ENCODE data around the gene ITGA7. TPM values are rescaled to one million over a fixed set of nuclear protein-coding genes. Genes with fewer than 3 reads are reported as not detected.

The ITGA7 gene
- total RNA-seq, 2 experiments from 2014 or later: 3.1 TPM

GRCh38 chr12:55671746-55672145 lies 36.0 kb downstream of the ITGA7 start:
- Mint-ChIP-seq H3K9me3 (no peaks in the 10 kb centered on the region), H3K36me3 (ENCODE audit: low read depth) (no peaks in the 10 kb centered on the region), H3K4me1 (no peaks in the 10 kb centered on the region), H3K4me3 (no peak overlapping the region), H3K27me3 (peaks cover 6% of the 10 kb centered on the region), H3K27ac (no peak overlapping the region)
- CTCF ChIA-PET: interaction anchor here (1.2 kb wide), 1 partner anchor 15 kb away, joined by 4 read pairs; no protein-coding TSS in a partner anchor
- POLR2A ChIA-PET: interaction anchor here (0.7 kb wide), 1 partner anchor 1068 kb away, joined by 3 read pairs; no protein-coding TSS in a partner anchor
- no peak for DNase-seq

- CTCF ChIA-PET: interaction anchor here (1.0 kb wide), 1 partner anchor 24 kb away, joined by 4 read pairs; no protein-coding TSS in a partner anchor
- Mint-ChIP-seq H3K27ac (no peak overlapping the region), H3K27me3 (peaks cover 6% of the 10 kb centered on the region)
Measured at GRCh38 chr12:55670276-55670675, 37.4 kb downstream of the ITGA7 start.

GRCh38 chr12:55666508-55666907 lies 41.2 kb downstream of the ITGA7 start:
- Mint-ChIP-seq H3K4me3 (no peak overlapping the region), H3K9me3 (no peaks in the 10 kb centered on the region), H3K4me1 (no peaks in the 10 kb centered on the region), H3K36me3 (ENCODE audit: low read depth) (no peaks in the 10 kb centered on the region), H3K27me3 (peaks cover 10% of the 10 kb centered on the region), H3K27ac (no peak overlapping the region)
- POLR2A ChIA-PET: no interaction called here
- CTCF ChIA-PET: interaction anchor here (0.6 to 1.6 kb wide), 2 partner anchors 11 to 20 kb away, joined by 3 read pairs; no protein-coding TSS in a partner anchor
- DNase-seq: no peak

More at GRCh38 chr12:55670276-55670675, 37.4 kb downstream of the ITGA7 start:
- DNase-seq: no peak
- POLR2A ChIA-PET: no interaction called here
- Mint-ChIP-seq H3K9me3 (no peaks in the 10 kb centered on the region), H3K36me3 (ENCODE audit: low read depth) (no peaks in the 10 kb centered on the region), H3K4me3 (no peak overlapping the region), H3K4me1 (no peaks in the 10 kb centered on the region)

GRCh38 chr12:55664826-55665225 lies 42.9 kb downstream of the ITGA7 start:
- no peaks in the 10 kb centered on the region for H3K9me3 Mint-ChIP-seq
- peaks cover 15% of the 10 kb centered on the region for H3K27me3 Mint-ChIP-seq
- no peak overlapping the region for H3K27ac Mint-ChIP-seq
- POLR2A ChIA-PET: no interaction called here
- no peak overlapping the region for H3K4me3 Mint-ChIP-seq
- no peak for DNase-seq
- H3K36me3 Mint-ChIP-seq (ENCODE audit: low read depth): no peaks in the 10 kb centered on the region
- H3K4me1 Mint-ChIP-seq: no peaks in the 10 kb centered on the region
- CTCF ChIA-PET: interaction anchor here (1.3 to 1.6 kb wide), 2 partner anchors 9 to 18 kb away, joined by 3 read pairs; no protein-coding TSS in a partner anchor

- POLR2A ChIA-PET: no interaction called here
Measured at GRCh38 chr12:55663391-55663790, 44.3 kb downstream of the ITGA7 start.

GRCh38 chr12:55659486-55660385 lies 48.0 kb downstream of the ITGA7 start:
- Mint-ChIP-seq H3K9me3 (no peaks in the 10 kb centered on the region), H3K4me3 (no peak overlapping the region), H3K4me1 (no peaks in the 10 kb centered on the region), H3K27me3 (peaks cover 14% of the 10 kb centered on the region), H3K36me3 (ENCODE audit: low read depth) (no peaks in the 10 kb centered on the region), H3K27ac (no peak overlapping the region)
- CTCF ChIA-PET: interaction anchor here (0.5 kb wide), 1 partner anchor 9 kb away, joined by 3 read pairs; no protein-coding TSS in a partner anchor
- POLR2A ChIA-PET: no interaction called here
- no peak for DNase-seq

More at GRCh38 chr12:55663391-55663790, 44.3 kb downstream of the ITGA7 start:
- CTCF ChIA-PET: interaction anchor here (0.6 to 1.5 kb wide), 3 partner anchors 10 to 1883 kb away, joined by 3 to 4 read pairs (median 3); no protein-coding TSS in a partner anchor
- H3K4me3 Mint-ChIP-seq: no peak overlapping the region
- H3K4me1 Mint-ChIP-seq: no peaks in the 10 kb centered on the region
- no peak overlapping the region for H3K27ac Mint-ChIP-seq
- no peaks in the 10 kb centered on the region for H3K9me3 Mint-ChIP-seq
- no peak for DNase-seq
- no peaks in the 10 kb centered on the region for H3K36me3 Mint-ChIP-seq (ENCODE audit: low read depth)
- H3K27me3 Mint-ChIP-seq: peaks cover 18% of the 10 kb centered on the region

- Mint-ChIP-seq H3K9me3 (no peaks in the 10 kb centered on the region), H3K27ac (no peak overlapping the region), H3K4me1 (no peaks in the 10 kb centered on the region), H3K36me3 (ENCODE audit: low read depth) (no peaks in the 10 kb centered on the region), H3K27me3 (peaks cover 14% of the 10 kb centered on the region), H3K4me3 (no peak overlapping the region)
- no peak for DNase-seq
- CTCF ChIA-PET: interaction anchor here (1.0 to 1.5 kb wide), 3 partner anchors 12 to 26 kb away, joined by 3 to 4 read pairs (median 4); no protein-coding TSS in a partner anchor
- POLR2A ChIA-PET: no interaction called here
Measured at GRCh38 chr12:55658635-55659391, 48.9 kb downstream of the ITGA7 start.

- Mint-ChIP-seq H3K4me1 (no peaks in the 10 kb centered on the region), H3K27me3 (peaks cover 14% of the 10 kb centered on the region), H3K9me3 (peaks cover under 1% of the 10 kb centered on the region), H3K4me3 (no peak overlapping the region), H3K36me3 (ENCODE audit: low read depth) (no peaks in the 10 kb centered on the region), H3K27ac (no peak overlapping the region)
- CTCF ChIA-PET: interaction anchor here (0.5 to 1.5 kb wide), 4 partner anchors 11 to 26 kb away, joined by 3 to 4 read pairs (median 4); no protein-coding TSS in a partner anchor
- DNase-seq: no peak
- POLR2A ChIA-PET: no interaction called here
Measured at GRCh38 chr12:55658212-55658611, 49.5 kb downstream of the ITGA7 start.

GRCh38 chr12:55657212-55657611 lies 50.5 kb downstream of the ITGA7 start:
- Mint-ChIP-seq H3K27ac (no peak overlapping the region), H3K36me3 (ENCODE audit: low read depth) (no peaks in the 10 kb centered on the region), H3K4me1 (peaks cover 4% of the 10 kb centered on the region), H3K9me3 (peaks cover 6% of the 10 kb centered on the region), H3K4me3 (no peak overlapping the region), H3K27me3 (peaks cover 10% of the 10 kb centered on the region)
- ChIA-PET POLR2A (no interaction called here), CTCF (interaction anchor here (1.4 to 1.5 kb wide), 2 partner anchors 11 to 25 kb away, joined by 4 read pairs; no protein-coding TSS in a partner anchor)
- no peak for DNase-seq

GRCh38 chr12:55654511-55655214 lies 53.0 kb downstream of the ITGA7 start:
- Mint-ChIP-seq H3K27me3 (peaks cover 3% of the 10 kb centered on the region), H3K4me1 (peaks cover 4% of the 10 kb centered on the region), H3K9me3 (peaks cover 12% of the 10 kb centered on the region), H3K4me3 (no peak overlapping the region), H3K36me3 (ENCODE audit: low read depth) (no peaks in the 10 kb centered on the region), H3K27ac (no peak overlapping the region)
- ChIA-PET CTCF (interaction anchor here (1.1 to 1.6 kb wide), 2 partner anchors 25 to 81 kb away, joined by 3 to 4 read pairs; no protein-coding TSS in a partner anchor), POLR2A (no interaction called here)
- no peak for DNase-seq

- H3K9me3 Mint-ChIP-seq: peaks cover 12% of the 10 kb centered on the region
Measured at GRCh38 chr12:55653031-55653430, 54.7 kb downstream of the ITGA7 start.

GRCh38 chr12:55652352-55652751 lies 55.4 kb downstream of the ITGA7 start:
- Mint-ChIP-seq H3K36me3 (ENCODE audit: low read depth) (no peaks in the 10 kb centered on the region), H3K27ac (no peak overlapping the region), H3K27me3 (no peaks in the 10 kb centered on the region), H3K9me3 (peaks cover 12% of the 10 kb centered on the region), H3K4me3 (no peak overlapping the region), H3K4me1 (peaks cover 4% of the 10 kb centered on the region)
- ChIA-PET CTCF (no interaction called here), POLR2A (no interaction called here)
- no peak for DNase-seq

More at GRCh38 chr12:55653031-55653430, 54.7 kb downstream of the ITGA7 start:
- Mint-ChIP-seq H3K4me1 (peaks cover 4% of the 10 kb centered on the region), H3K27ac (no peak overlapping the region), H3K36me3 (ENCODE audit: low read depth) (no peaks in the 10 kb centered on the region), H3K4me3 (no peak overlapping the region), H3K27me3 (no peaks in the 10 kb centered on the region)
- ChIA-PET POLR2A (no interaction called here), CTCF (no interaction called here)
- no peak for DNase-seq
